Measurements from ENCODE around the gene DYNLT4.
"Not testable (repeated sequence)": the region's sequence is repeated elsewhere in the genome, so short reads cannot be mapped to it uniquely, and the experiment has no call there.

Gene DYNLT4

GRCh38 chr1:44808063-44808937, 1.1 kb upstream of the DYNLT4 start, which contains the start of gene BTBD19:
BTBD19 (plus strand) TSS chr1:44808523; CDS start chr1:44808821, 298 bp downstream.
- no peak for DNase-seq

- DNase-seq, result peak; percentile 55
Observed at GRCh38 chr1:44807364-44808062, 362 bp upstream of the DYNLT4 start.

GRCh38 chr1:44806025-44806703, 987 bp downstream of the DYNLT4 start:
- DNase-seq, result no peak

GRCh38 chr1:44805311-44806024, 1.7 kb downstream of the DYNLT4 start:
- DNase-seq, result no peak

- no peak for DNase-seq
Observed at GRCh38 chr1:44803312-44804095, 3.6 kb downstream of the DYNLT4 start.

GRCh38 chr1:44803062-44803311, 4.2 kb downstream of the DYNLT4 start:
- no peak for DNase-seq

- no peak for DNase-seq
Observed at GRCh38 chr1:44802306-44803061, 4.7 kb downstream of the DYNLT4 start.

GRCh38 chr1:44801491-44802305, 5.5 kb downstream of the DYNLT4 start:
- no peak for DNase-seq

GRCh38 chr1:44799770-44800584, 7.2 kb downstream of the DYNLT4 start, which contains the start of gene PLK3:
PLK3 (plus strand) TSS chr1:44800377; CDS start chr1:44800464, 87 bp downstream.
- DNase-seq, result peak; percentile 67

- no peak for DNase-seq
Observed at GRCh38 chr1:44798481-44799365, 8.4 kb downstream of the DYNLT4 start.

- DNase-seq, result not testable (repeated sequence)
Observed at GRCh38 chr1:44797886-44798285, 9.3 kb downstream of the DYNLT4 start.

- no peak for DNase-seq
Observed at GRCh38 chr1:44792736-44793502, 14.2 kb downstream of the DYNLT4 start.

- no peak for DNase-seq
Observed at GRCh38 chr1:44790968-44791801, 16.0 kb downstream of the DYNLT4 start.

GRCh38 chr1:44788120-44788860, 18.9 kb downstream of the DYNLT4 start, which contains the start of gene BEST4:
BEST4 (minus strand) TSS chr1:44788170; CDS start chr1:44787705, 465 bp downstream.
- no peak for DNase-seq

GRCh38 chr1:44787506-44787905, 19.6 kb downstream of the DYNLT4 start:
- DNase-seq, result no peak

Measured in SIG-M5 (cell line).